CD14-positive monocyte (primary cell): ENCODE results near the gene TMEM190. TPM values are rescaled to one million over a fixed set of nuclear protein-coding genes. Genes with fewer than 3 reads are reported as not detected.

Experiments
- DNase-seq, 3 donors: peaks; one replicate each; pipeline ENCODE4 v3.0.0-alpha.2; 2011 to 2022
- H2AFZ ChIP-seq: 2 replicates; pipeline ENCODE4 v1.6.0; 2012; ENCODE audit warnings: mild to moderate bottlenecking, low read depth, low read length, inconsistent platforms; ENCODE audit not compliant: insufficient read depth, poor library complexity, severe bottlenecking
- H3K27ac ChIP-seq, 2 donors: 1 replicate in 1 of 2; 2 replicates in 1 of 2; pipeline ENCODE4 v1.5.1; 2012 to 2013; ENCODE audit warnings: low read length in 2 of 2, control low read depth in 1 of 2, inconsistent platforms in 1 of 2, low read depth in 1 of 2, mild to moderate bottlenecking in 1 of 2
- H3K27me3 ChIP-seq, 2 donors: one replicate each; pipeline versions ENCODE4 v1.6.0 to v1.6.1; 2011 to 2013; ENCODE audit warnings: low read length in 2 of 2; ENCODE audit not compliant: control insufficient read depth in 2 of 2, insufficient read depth in 2 of 2
- H3K36me3 ChIP-seq, 2 donors: replicated peaks in 1 of 2; 1 replicate in 1 of 2; 2 replicates in 1 of 2; pipeline versions ENCODE4 v1.5.1 to v1.6.1; 2012 to 2013; ENCODE audit warnings: low read length in 2 of 2, control low read depth in 1 of 2, inconsistent platforms in 1 of 2, mild to moderate bottlenecking in 1 of 2; ENCODE audit not compliant: insufficient read depth in 2 of 2, control insufficient read depth in 1 of 2
- H3K4me1 ChIP-seq, 2 donors: 1 replicate in 1 of 2; 2 replicates in 1 of 2; pipeline versions ENCODE4 v1.5.1 to v1.6.1; 2012 to 2013; ENCODE audit warnings: low read length in 2 of 2, control low read depth in 1 of 2, inconsistent platforms in 1 of 2, mild to moderate bottlenecking in 1 of 2, moderate library complexity in 1 of 2; ENCODE audit not compliant: insufficient read depth in 2 of 2, control insufficient read depth in 1 of 2
- H3K4me2 ChIP-seq: replicated peaks from 2 replicates; pipeline ENCODE3; 2012; ENCODE audit warnings: low read length, moderate library complexity, mild to moderate bottlenecking; ENCODE audit not compliant: poor library complexity, severe bottlenecking; ENCODE audit errors: extremely low read depth
- H3K4me3 ChIP-seq, 3 experiments: fragments of 200-600 bp in 1 of 3; sonication (generic) in 1 of 3; replicated peaks in 1 of 3; 1 replicate in 2 of 3; 2 replicates in 1 of 3; pipeline ENCODE4 v1.5.1; 2011 to 2013; ENCODE audit warnings: low read length in 3 of 3, mild to moderate bottlenecking in 3 of 3, control low read depth in 2 of 3, low read depth in 2 of 3, inconsistent platforms in 1 of 3, moderate library complexity in 1 of 3
- H3K79me2 ChIP-seq: 2 replicates; pipeline ENCODE4 v1.6.0; 2012; ENCODE audit warnings: mild to moderate bottlenecking, control low read depth, inconsistent platforms, low read length, moderate library complexity; ENCODE audit not compliant: insufficient read depth
- H3K9ac ChIP-seq: 2 replicates; pipeline ENCODE4 v1.6.0; 2017; ENCODE audit warnings: low read length, mild to moderate bottlenecking; ENCODE audit not compliant: insufficient read depth, poor library complexity, severe bottlenecking
- H3K9me3 ChIP-seq, 2 donors: replicated peaks in 1 of 2; 1 replicate in 1 of 2; 2 replicates in 1 of 2; pipeline versions ENCODE4 v1.5.1 to v1.6.1; 2012 to 2013; ENCODE audit warnings: low read length in 2 of 2, control low read depth in 1 of 2; ENCODE audit not compliant: control insufficient read depth in 1 of 2, insufficient read depth in 1 of 2
- H4K20me1 ChIP-seq: 2 replicates; pipeline ENCODE4 v1.6.0; 2012; ENCODE audit warnings: mild to moderate bottlenecking, low read length, control low read depth, moderate library complexity; ENCODE audit not compliant: insufficient read depth
- H3K27ac Mint-ChIP-seq, 7 donors: one replicate each; pipeline ENCODE4 v1.8.0; 2020; ENCODE audit warnings: mild to moderate bottlenecking in 7 of 7, mixed read lengths in 7 of 7, moderate library complexity in 6 of 7, inconsistent platforms in 2 of 7
- H3K27me3 Mint-ChIP-seq, 3 donors: one replicate each; pipeline ENCODE4 v1.8.0; 2021 to 2022; ENCODE audit warnings: low read depth in 3 of 3, mild to moderate bottlenecking in 3 of 3, mixed read lengths in 3 of 3, moderate library complexity in 3 of 3, inconsistent platforms in 1 of 3
- H3K36me3 Mint-ChIP-seq, 2 donors: one replicate each; pipeline ENCODE4 v1.8.0; 2020; ENCODE audit warnings: mixed read lengths in 2 of 2, inconsistent platforms in 1 of 2, mild to moderate bottlenecking in 1 of 2
- H3K4me1 Mint-ChIP-seq: one replicate; pipeline ENCODE4 v1.8.0; 2020; ENCODE audit warnings: mild to moderate bottlenecking, mixed read lengths
- H3K4me3 Mint-ChIP-seq, 2 donors: one replicate each; pipeline ENCODE4 v1.8.0; 2020; ENCODE audit warnings: mild to moderate bottlenecking in 2 of 2, mixed read lengths in 2 of 2, moderate library complexity in 1 of 2
- H3K9me3 Mint-ChIP-seq, 7 donors: one replicate each; pipeline ENCODE4 v1.8.0; 2020 to 2022; ENCODE audit warnings: mixed read lengths in 7 of 7, mild to moderate bottlenecking in 6 of 7, moderate library complexity in 6 of 7, inconsistent platforms in 2 of 7
- WGBS: methylation state at CpG from one replicate; pipeline ENCODE4 v1.1.5; 2013; ENCODE audit warnings: missing lambda C conversion rate; ENCODE audit not compliant: insufficient coverage; 5-methylcytosine and 5-hydroxymethylcytosine counted together
- intact Hi-C, 2 donors: fragments of 100-400 bp; cut with micrococcal nuclease; formaldehyde crosslinking; loops; one replicate each; pipeline versions ENCODE4 v1.15.0 to v1.15.1; 2023
- polyA plus RNA-seq, 3 donors: library from polyadenylated mRNA; depleted of rRNA in 1 of 3; unstranded in 2 of 3; stranded (reverse) in 1 of 3; fragments of 300-500 nt in 2 of 3; fragments of >200 nt in 1 of 3; fragmentation: Illumina TruSeq in 2 of 3; gene quantifications; 1 replicate in 2 of 3; 2 replicates in 1 of 3; pipeline ENCODE4 v1.2.3, GENCODE V29; 2012 to 2021
- TF ChIP-seq, protein P1 (sequence below): fragments of 200-600 bp; IDR thresholded peaks from one replicate; pipeline ENCODE4 v1.8.0; 2022; ENCODE audit warnings: antibody characterized with exemption, mild to moderate bottlenecking

TMEM190 gene
- polyA plus RNA-seq, 3 donors: not detected

DNA sequence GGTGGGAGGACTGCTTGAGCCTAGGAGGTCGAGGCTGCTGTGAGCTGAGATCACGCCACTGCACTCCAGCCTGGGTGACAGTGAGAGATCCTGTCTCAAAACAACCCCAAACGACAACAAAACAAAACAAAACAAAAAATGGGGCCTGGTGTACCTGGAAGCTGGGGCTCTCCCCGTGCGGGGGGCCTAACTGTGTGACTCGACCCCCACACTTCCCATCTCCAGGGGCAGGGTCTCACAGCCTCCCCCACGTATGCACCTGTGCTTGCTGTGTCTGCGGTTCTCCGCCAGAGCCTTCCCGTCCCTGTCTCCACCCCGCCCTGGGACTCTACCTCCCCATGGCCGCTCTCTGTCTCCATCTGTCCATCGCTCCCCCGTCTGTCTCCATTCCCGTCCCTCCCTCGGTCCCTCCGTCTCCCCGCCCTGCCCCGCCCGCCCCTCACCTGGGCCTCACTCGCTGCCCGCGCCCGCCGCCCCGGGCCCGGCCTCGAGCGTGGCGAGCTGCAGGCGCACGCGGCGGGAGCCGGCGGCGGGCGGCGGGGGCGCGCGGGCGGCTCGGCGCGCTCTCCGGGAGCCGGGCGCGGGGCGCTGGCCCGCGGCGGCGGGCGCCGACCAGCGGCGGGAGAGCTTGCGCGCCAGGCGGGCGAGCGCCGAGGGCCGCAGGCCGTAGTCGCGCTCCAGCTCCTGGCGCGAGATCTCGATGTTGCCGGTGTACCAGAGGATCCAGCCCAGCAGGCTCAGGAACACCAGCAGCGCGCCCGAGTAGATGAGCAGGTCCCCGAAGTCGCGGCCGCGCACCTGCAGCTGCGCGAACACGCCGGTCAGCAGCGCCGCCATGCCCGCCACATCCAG is 6.9 kb downstream of the TMEM190 start:
- intact Hi-C loops: loop anchor here (2.0 to 5.0 kb wide), 5 partner anchors 41 to 91 kb away; partner anchors contain the start of gene KMT5C (in 1 of the 2)
- H3K79me2 ChIP-seq: peaks cover 27% of the 10 kb centered on the region

More for the DNA sequence above, 6.9 kb downstream of the TMEM190 start:
- WGBS: 1% methylated on average over 79 of the region's 88 CpGs
- H3K27ac Mint-ChIP-seq: peak overlapping the region in 4 of 7 donors; percentile 50 to 79 (median 56)
- H3K4me1 Mint-ChIP-seq: peaks cover 43% of the 10 kb centered on the region
- H3K4me3 Mint-ChIP-seq: peak overlapping the region; percentile 79 to 88
- peaks cover 7 to 20% (median 13%) of the 10 kb centered on the region in 3 donors for H3K27me3 Mint-ChIP-seq
- Histone ChIP-seq H3K9me3 (no peaks in the 10 kb centered on the region), H3K4me2 (peak overlapping the region; percentile 99), H2AFZ (peak overlapping the region; percentile 90), H3K36me3 (peaks cover 14 to 15% of the 10 kb centered on the region in 2 donors), H3K4me1 (peaks cover 41 to 46% of the 10 kb centered on the region in 2 donors), H3K27ac (no peak overlapping the region), H3K4me3 (peak overlapping the region; percentile 19 to 92 (median 27)), H3K9ac (peak overlapping the region; percentile 83), H4K20me1 (peaks cover 27% of the 10 kb centered on the region), H3K27me3 (peaks cover 0 to 2% of the 10 kb centered on the region in 2 donors)
- DNase-seq: peak; percentile 44 to 55 (median 46)
- TF ChIP-seq, protein P1, sequence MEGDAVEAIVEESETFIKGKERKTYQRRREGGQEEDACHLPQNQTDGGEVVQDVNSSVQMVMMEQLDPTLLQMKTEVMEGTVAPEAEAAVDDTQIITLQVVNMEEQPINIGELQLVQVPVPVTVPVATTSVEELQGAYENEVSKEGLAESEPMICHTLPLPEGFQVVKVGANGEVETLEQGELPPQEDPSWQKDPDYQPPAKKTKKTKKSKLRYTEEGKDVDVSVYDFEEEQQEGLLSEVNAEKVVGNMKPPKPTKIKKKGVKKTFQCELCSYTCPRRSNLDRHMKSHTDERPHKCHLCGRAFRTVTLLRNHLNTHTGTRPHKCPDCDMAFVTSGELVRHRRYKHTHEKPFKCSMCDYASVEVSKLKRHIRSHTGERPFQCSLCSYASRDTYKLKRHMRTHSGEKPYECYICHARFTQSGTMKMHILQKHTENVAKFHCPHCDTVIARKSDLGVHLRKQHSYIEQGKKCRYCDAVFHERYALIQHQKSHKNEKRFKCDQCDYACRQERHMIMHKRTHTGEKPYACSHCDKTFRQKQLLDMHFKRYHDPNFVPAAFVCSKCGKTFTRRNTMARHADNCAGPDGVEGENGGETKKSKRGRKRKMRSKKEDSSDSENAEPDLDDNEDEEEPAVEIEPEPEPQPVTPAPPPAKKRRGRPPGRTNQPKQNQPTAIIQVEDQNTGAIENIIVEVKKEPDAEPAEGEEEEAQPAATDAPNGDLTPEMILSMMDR: no peak
- peaks cover 19 to 24% of the 10 kb centered on the region in 2 donors for H3K36me3 Mint-ChIP-seq
- peaks cover 0 to 3% (median 0%) of the 10 kb centered on the region in 7 donors for H3K9me3 Mint-ChIP-seq
